T follicular helper cell (primary cell): ENCODE measurements around the gene DNAH1.

Experiments
- DNase-seq: peaks from one replicate; pipeline ENCODE4 v3.0.0-alpha.2; 2020; ENCODE audit warnings: low read depth

DNAH1 gene

GRCh38 chr3:52290596-52291507 is 25.3 kb upstream of the DNAH1 start:
- DNase-seq, result no peak

DNA sequence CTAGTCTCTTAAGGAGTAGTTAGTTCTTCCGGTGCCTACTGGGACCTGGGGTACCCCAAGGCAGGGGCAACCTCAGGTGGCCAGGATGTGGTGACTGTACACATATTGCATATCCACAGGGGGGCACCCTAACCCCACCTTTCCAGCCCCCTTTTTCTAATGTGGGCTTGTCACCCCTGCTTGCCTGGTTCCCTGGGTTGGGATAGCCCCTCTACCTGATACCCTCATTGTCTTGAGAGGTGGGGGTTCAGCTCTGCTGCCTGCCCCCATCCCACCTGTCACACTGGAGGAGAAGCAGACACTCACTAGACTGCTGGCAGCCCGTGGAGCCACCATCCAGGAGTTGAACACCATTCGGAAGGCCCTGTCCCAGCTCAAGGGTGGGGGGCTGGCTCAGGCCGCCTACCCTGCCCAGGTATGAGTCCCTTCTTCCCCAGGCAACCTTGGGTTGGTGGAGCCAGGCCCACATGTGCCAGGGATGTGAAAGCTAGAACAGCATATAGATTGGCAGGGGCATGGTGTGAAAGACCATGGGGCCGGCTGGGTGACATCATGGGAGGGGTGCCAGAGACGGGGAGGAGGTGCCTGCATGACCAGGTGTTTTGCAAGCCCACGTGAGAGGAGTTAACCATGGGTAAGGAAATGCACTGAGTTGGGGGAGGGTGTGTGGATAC is 24.5 kb upstream of the DNAH1 start:
- peak; percentile 16 for DNase-seq

DNA sequence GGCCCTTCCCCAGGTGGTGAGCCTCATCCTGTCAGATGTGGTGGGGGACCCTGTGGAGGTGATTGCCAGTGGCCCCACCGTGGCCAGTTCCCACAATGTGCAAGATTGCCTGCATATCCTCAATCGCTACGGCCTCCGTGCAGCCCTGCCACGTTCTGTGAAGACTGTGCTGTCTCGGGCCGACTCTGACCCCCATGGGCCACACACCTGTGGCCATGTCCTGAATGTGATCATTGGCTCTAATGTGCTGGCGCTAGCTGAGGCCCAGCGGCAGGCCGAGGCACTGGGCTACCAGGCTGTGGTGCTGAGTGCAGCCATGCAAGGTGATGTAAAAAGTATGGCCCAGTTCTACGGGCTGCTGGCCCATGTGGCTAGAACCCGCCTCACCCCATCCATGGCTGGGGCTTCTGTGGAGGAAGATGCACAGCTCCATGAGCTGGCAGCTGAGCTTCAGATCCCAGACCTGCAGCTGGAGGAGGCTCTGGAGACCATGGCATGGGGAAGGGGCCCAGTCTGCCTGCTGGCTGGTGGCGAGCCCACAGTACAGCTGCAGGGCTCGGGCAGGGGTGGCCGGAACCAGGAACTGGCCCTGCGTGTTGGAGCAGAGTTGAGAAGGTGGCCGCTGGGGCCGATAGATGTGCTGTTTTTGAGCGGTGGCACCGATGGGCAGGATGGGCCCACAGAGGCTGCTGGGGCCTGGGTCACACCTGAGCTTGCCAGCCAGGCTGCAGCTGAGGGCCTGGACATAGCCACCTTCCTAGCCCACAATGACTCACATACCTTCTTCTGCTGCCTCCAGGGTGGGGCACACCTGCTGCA is 23.7 kb upstream of the DNAH1 start:
- no peak for DNase-seq

GRCh38 chr3:52293491-52294319 is 22.4 kb upstream of the DNAH1 start:
- no peak for DNase-seq

DNA sequence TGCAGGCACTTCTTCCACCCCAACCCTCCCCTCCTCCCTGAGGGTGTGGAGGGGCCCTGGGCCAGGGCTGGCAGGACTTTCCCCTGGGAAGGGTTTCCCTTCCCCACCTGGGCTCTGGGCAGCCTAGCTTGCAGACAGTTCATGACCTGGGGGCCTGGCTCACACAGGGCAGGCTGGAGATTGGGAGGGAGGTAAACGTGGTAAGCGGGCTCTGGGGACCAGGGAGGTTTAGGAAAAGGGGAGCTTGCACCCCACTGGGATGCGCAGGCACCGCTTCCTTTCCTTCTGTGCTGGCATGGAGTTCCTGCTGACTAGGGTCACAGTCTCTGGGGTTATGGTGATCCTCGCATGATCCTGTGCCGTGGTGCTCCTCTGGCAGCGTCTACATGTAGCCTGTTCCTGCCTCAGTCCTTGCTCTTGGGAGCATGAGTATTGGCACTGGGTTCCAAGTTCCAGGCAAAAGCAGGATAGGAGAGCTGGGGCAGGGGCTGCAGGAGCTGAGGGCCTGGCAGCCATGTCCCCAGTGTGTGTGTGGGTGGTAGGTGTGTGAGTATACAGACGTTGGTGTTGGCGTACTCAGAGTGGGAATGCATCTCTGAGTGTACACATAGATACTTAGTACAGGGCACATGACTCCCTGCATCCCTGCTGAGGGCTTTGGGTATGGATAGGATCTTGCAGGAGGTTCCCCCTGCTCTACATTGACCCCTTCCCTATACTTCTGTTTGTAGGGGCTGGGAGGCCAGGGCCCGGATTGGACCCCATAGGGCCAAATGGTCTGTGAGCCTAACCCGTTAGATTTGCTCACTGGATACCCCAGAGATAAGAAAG is 21.6 kb upstream of the DNAH1 start:
- no peak for DNase-seq

DNA sequence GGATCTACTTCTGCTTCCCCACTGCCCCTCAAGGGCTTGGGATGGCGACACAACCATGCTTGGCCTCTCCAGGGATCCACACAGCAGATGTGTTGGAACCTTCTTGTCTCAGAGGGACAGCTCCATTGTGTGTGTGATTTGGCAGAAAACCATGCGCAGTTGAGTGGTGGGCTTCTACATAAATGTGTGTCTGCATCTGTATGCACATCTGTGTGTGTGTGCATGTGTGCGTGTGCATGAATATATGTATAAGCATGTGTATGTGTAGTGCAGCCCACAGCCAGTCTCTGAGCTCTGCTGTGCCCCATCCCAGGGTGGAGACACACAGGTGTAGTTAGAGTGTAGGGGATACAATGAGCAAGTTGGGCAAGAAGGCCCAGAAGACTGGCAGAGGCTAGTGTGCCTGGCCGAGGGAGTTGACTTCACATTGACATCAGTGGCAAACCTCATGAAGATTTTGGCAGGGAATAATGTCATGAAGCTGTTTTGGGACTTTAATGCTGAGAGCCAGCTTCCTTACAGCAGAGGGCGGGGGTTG is 20.4 kb upstream of the DNAH1 start:
- no peak for DNase-seq

DNA sequence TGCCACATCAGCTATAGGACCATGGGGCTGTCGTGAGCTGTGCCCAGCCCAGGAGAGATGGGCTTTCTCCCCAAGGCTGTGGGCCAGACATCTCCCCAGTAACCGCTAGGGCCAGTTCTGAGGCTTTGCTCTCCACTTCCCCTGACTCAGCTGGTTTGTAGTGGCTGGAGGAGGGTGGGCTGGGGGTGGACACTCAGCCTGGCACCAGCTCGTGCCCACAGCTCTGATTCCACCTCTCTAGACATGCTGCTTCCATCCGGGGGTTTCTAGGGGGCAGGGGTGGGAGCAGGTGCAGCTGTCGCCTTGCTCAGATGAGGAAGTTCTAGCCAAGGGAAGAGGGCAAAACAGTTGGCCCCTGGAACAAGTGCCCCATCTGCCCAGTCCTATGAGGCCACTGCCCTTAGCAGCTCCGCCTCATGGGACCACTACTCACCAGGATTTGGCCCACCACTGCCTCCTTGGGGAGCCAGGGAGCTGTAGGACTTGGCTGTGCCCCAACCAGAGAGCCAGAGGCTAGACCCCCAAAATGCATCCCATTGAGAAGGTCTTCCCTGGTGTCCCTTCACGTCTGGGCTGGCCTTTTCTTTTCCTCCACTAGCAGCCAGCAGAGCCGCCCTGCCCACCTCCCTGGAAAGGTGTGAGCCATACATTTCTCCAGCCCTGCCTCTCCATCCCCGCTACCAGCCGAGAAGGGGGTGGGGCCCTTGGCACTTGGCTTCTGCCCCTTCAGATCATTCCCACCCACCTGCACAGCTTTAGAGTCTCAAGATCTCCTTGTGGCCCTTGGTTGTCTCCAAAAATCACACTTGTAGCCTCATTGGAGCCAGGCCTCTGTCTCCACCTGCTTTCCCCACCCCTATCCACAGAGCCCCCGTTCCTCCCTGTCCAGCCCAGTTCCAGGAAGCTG is 18.6 kb upstream of the DNAH1 start:
- no peak for DNase-seq

DNA sequence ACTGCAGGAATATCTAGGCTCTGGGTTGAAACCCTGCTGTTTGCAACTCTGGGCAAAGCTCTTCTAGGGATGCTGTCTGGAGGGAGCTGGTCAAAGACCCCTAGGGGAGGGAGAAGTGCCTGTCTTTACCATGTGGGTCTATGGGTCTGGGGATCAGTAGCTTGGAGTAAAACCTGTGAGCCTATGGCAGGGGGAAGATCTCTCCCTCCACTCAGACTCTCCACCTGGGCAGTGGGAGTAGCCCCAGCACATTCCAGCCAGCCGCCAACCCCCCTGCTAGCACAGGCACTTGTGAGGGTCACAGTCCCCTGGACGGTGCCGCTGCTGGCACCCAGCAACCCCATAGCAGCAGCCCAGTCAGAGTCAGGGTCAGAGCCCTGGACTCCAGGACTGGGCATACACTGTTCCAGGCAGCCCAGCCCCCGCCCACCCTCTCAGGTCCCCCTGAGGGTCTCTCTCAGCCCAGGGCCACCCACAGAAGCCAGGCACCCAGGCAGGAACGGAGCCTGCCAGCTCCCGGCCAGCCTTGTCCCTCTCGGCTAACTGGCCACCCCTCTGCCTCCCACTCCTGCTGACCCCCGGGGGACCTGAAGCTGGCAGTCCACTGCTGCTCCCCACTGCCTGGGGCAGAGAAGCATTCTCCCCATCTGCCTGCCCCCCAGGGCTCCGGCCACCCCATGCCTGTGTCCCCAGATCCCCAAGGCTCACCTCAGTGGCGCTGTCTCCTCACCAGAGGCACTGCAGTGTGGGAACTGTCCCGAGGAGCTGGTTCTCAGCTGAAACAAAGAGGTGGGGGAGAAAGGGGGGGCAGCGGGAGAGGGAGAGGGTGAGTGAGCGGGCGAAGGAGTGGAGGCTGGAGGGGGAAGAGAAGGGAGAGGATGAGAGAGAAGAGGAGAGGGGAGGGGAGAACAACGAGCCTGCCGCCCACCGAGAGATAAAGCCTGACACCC is 17.7 kb upstream of the DNAH1 start:
- DNase-seq, result no peak

- no peak for DNase-seq
These were observed 16.8 kb upstream of the DNAH1 start for GRCh38 chr3:52299247-52299878.

- no peak for DNase-seq
These were observed 16.1 kb upstream of the DNAH1 start for GRCh38 chr3:52299879-52300611.

DNA sequence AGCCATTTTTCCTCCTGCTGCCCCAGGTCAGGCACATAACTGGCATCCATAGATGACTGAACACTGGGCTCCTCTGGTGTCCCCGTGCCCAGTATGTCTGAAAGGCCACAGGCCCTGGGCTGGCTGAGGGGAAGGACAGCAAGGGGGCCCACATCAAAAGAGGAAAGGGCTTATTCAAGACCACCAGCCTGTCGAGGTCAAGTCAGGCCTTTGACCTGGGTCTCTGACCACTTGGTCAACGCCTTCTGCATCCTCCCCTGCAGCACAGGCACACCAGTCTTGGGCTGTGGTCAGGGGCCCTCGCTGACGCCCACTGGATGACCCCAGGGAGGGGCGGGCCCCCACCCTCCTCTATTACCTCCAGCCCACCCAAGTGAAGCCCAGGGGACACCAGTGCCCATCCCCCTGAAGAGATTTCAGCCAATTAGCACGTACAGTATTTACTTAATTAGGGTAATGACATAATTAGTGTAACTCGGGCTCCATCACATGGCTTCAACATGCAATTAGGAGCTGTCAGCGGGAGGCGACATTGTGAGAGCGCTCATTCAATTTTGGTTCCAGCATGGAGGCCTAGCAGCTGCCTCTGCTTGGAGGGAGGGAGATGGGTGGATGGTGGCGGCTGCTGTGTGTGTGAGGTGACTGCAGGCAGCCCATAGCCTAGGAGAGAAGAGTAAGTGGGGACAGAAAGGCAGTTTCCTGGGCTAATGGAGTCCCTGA is 13.5 kb upstream of the DNAH1 start:
- no peak for DNase-seq

DNA sequence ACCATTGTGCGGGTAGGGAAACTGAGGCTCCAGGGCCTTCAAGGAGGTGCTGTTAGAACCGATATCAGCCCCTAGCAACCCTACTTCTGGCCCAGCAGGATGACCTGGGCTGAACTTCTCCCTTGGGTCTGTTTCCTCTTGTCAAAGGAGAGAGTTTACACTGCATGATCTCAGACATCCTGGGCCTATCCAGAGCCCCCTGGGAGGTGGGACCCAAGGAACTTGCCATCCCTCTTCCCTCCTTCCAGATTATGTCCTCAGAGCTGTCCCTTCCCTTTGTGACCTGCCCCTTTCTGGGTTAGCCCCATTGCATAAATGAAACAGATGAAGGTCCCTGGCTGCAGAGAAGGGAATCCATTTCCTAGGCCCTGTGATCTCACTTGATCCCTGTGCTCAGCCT is 12.3 kb upstream of the DNAH1 start:
- DNase-seq, result no peak

- DNase-seq, result no peak
These were observed 10.2 kb upstream of the DNAH1 start for GRCh38 chr3:52305926-52306325.

- no peak for DNase-seq
These were observed 9.1 kb upstream of the DNAH1 start for GRCh38 chr3:52306978-52307377.

- no peak for DNase-seq
These were observed 7.8 kb upstream of the DNAH1 start for GRCh38 chr3:52308308-52308707.

DNA sequence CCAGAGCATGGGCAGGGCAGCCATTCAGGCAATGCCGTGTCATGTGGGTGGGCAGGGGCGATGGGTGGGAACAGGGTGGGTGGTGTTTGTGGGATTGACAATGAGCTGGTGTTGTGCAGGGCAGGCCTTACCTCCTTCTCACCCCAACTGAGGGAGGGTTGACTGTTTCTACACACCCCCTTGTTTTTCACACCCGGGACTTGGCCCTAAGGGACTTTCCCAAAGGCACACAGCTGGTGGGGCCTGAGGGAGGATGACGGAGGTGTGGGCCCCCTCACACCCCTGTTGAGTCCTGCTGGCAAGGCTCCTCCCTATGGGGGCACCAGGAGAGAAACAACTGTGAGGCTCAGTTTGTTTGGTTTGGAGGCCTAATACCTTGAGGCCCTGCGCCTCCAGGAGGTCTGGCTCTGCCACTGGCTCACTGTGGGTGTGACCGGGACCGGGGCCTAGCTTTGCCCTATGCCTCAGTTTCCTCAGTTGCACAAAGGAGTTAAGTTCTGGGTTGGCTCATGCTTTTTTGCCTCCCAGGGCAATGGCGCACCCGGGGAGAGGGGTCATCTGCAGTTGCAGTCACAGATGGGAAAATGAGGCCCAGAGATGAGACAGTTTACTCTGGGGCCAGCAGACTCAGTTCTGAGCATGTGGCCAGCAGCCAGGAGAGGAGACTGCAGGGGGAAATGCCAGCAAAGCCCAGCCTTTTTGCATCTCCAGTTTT is 5.1 kb upstream of the DNAH1 start:
- DNase-seq, result peak; percentile 7
